A673 (cell line): ENCODE data around the gene UFC1. TPM values are rescaled to one million over a fixed set of nuclear protein-coding genes. Genes with fewer than 3 reads are reported as not detected.

Experiments
- BruUV-seq: library from RNA; stranded (reverse); fragments of 400-500 nt; replicated peaks from 2 replicates; lab custom pipeline; 2021; lab: Mats Ljungman, UMichigan
- CTCF ChIA-PET: fragments of 300-600 bp; sonication (Branson Sonifier 250); formaldehyde crosslinking; loops from one replicate; lab custom pipeline; 2022; ENCODE audit warnings: antibody characterized with exemption; lab: Charles Lee
- POLR2A ChIA-PET: fragments of 300-600 bp; sonication (Branson Sonifier 250); formaldehyde crosslinking; loops from one replicate; lab custom pipeline; 2022; ENCODE audit warnings: antibody characterized with exemption; ENCODE audit not compliant: low non-redundant PET; lab: Charles Lee
- DNase-seq: peaks from one replicate; pipeline ENCODE4 v3.0.0-alpha.2; 2015; ENCODE audit warnings: low spot score
- H3K27ac ChIP-seq: fragments of 200-600 bp; sonication (generic); 2 replicates; pipeline ENCODE4 v1.5.1; 2016; ENCODE audit warnings: mixed run types, low read depth, mild to moderate bottlenecking, mixed read lengths, antibody characterized with exemption, low read length; ENCODE audit not compliant: poor library complexity, severe bottlenecking
- H3K27me3 ChIP-seq: fragments of 200-600 bp; sonication (generic); replicated peaks from 2 replicates; pipeline ENCODE4 v1.6.1; 2017; ENCODE audit warnings: mixed run types, low read depth, mild to moderate bottlenecking, mixed read lengths, antibody characterized with exemption, low read length; ENCODE audit not compliant: insufficient read depth, poor library complexity
- H3K36me3 ChIP-seq: fragments of 200-600 bp; sonication (generic); 2 replicates; pipeline ENCODE4 v1.6.1; 2016; ENCODE audit warnings: mixed run types, mild to moderate bottlenecking, mixed read lengths, antibody characterized with exemption, low read length; ENCODE audit not compliant: insufficient read depth, poor library complexity, severe bottlenecking
- H3K4me1 ChIP-seq: fragments of 200-600 bp; sonication (generic); 2 replicates; pipeline ENCODE4 v1.6.1; 2017; ENCODE audit warnings: mixed run types, mild to moderate bottlenecking, mixed read lengths, antibody characterized with exemption, low read length; ENCODE audit not compliant: insufficient read depth, poor library complexity, severe bottlenecking
- H3K4me3 ChIP-seq: fragments of 200-600 bp; sonication (generic); 2 replicates; pipeline ENCODE4 v1.5.1; 2016; ENCODE audit warnings: low read depth, mixed run types, mild to moderate bottlenecking, mixed read lengths, low read length; ENCODE audit not compliant: poor library complexity, severe bottlenecking
- H3K9me3 ChIP-seq: fragments of 200-600 bp; sonication (generic); 2 replicates; pipeline ENCODE4 v1.6.1; 2016; ENCODE audit warnings: mixed run types, low read depth, mild to moderate bottlenecking, mixed read lengths, antibody characterized with exemption, low read length; ENCODE audit not compliant: poor library complexity, severe bottlenecking
- CTCF ChIP-seq: fragments of 300-800, 200-600 bp; sonication (generic); conservative IDR thresholded peaks from 2 replicates; pipeline ENCODE4 v1.5.1; 2017; ENCODE audit warnings: low read depth, mild to moderate bottlenecking, antibody characterized with exemption, low read length, moderate library complexity, mixed read lengths
- EZH2 ChIP-seq: fragments of 200-600 bp; sonication (generic); IDR thresholded peaks from 2 replicates; pipeline ENCODE4 v1.6.1; 2017; ENCODE audit warnings: borderline replicate concordance, low read depth, mild to moderate bottlenecking, mixed read lengths, antibody characterized with exemption, low read length; ENCODE audit not compliant: poor library complexity, severe bottlenecking
- intact Hi-C: fragments of 100-400 bp; cut with micrococcal nuclease; formaldehyde crosslinking; loops from one replicate; pipeline ENCODE4 v1.10.0; 2022; ENCODE audit not compliant: unreplicated experiment
- total RNA-seq: library from RNA; stranded (reverse); gene quantifications from 2 replicates; pipeline ENCODE4 v1.2.3, GENCODE V29; 2021

The UFC1 gene
- total RNA-seq, 1 experiment from 2014 or later: 82.7 TPM

DNA sequence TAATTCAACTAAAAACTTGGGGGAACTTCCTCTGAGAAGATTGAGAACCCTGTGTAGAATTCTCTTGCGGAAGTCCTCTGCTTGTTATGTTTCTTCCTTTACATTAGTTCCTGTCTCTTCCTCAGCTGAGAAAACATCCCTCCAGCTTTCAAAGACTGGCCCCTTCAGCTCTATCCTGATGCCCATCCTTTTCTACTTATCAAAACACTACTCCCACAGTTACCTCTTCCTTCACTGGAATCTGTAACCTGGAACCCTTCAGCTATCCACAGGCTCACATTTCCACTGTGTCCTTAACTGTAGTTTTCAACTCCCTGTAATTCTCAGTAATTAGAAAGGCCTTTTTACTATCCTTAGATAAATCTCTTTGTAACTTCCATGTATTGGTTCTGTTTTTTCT lies 15.3 kb upstream of the UFC1 start:
- Histone ChIP-seq H3K27ac (no peak overlapping the region), H3K4me1 (peaks cover 4% of the 10 kb centered on the region), H3K9me3 (no peaks in the 10 kb centered on the region), H3K4me3 (no peak overlapping the region), H3K27me3 (no peaks in the 10 kb centered on the region), H3K36me3 (no peaks in the 10 kb centered on the region)
- no TSS peak for BruUV-seq
- ChIA-PET CTCF (no interaction called here), POLR2A (no interaction called here)
- no peak for DNase-seq
- intact Hi-C loops: loop anchor here (2.0 kb wide), 1 partner anchor 142 kb away; no protein-coding TSS in a partner anchor
- no peak for TF ChIP-seq EZH2
- no peak for TF ChIP-seq CTCF

DNA sequence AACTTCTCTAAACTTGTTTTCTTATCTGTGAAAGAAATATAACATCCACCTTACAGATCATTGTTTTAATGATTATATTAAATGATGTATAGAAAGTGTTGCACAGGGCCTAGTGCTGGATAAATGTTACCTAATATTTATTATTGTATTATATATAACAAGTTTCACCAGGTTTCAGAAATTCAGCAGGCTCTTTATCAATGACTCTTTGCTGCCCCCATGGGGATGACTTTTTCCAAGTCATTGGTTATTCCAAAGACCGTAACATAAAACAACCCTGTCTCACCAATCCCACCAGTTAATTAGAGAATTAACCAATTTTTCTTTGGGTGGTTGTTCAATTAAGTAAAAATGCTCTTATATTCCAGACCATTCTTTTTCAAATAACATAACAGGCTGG lies 14.0 kb upstream of the UFC1 start:
- POLR2A ChIA-PET: no interaction called here
- H3K36me3 ChIP-seq: no peaks in the 10 kb centered on the region
- DNase-seq: peak; percentile 69
- no TSS peak for BruUV-seq
- intact Hi-C loops: loop anchor here (2.0 to 5.0 kb wide), 2 partner anchors 143 to 412 kb away; no protein-coding TSS in a partner anchor
- no peaks in the 10 kb centered on the region for H3K9me3 ChIP-seq
- H3K27ac ChIP-seq: no peak overlapping the region
- H3K4me1 ChIP-seq: no peaks in the 10 kb centered on the region
- CTCF ChIA-PET: interaction anchor here (0.8 kb wide), 1 partner anchor 42 kb away, joined by 3 read pairs; the partner anchor contains the start of gene KLHDC9
- TF ChIP-seq EZH2 (no peak), CTCF (peak; percentile 67)
- no peak overlapping the region for H3K4me3 ChIP-seq
- no peaks in the 10 kb centered on the region for H3K27me3 ChIP-seq

- ChIA-PET POLR2A (no interaction called here), CTCF (interaction anchor here (0.6 kb wide), 1 partner anchor 166 kb away, joined by 3 read pairs; no protein-coding TSS in a partner anchor)
- BruUV-seq: no TSS peak
- Histone ChIP-seq H3K4me3 (no peak overlapping the region), H3K27me3 (no peaks in the 10 kb centered on the region), H3K27ac (no peak overlapping the region), H3K4me1 (no peaks in the 10 kb centered on the region), H3K9me3 (no peaks in the 10 kb centered on the region), H3K36me3 (no peaks in the 10 kb centered on the region)
- intact Hi-C loops: loop anchor here (5.0 kb wide), 1 partner anchor 414 kb away; no protein-coding TSS in a partner anchor
- DNase-seq: no peak
- TF ChIP-seq CTCF: no peak
- no peak for TF ChIP-seq EZH2
Observed at GRCh38 chr1:161140755-161141400, 12.9 kb upstream of the UFC1 start.
